Right cardiac atrium (tissue), 5 donors: ENCODE measurements around the gene CSK. TPM values are rescaled to one million over a fixed set of nuclear protein-coding genes. Genes with fewer than 3 reads are reported as not detected.

Source experiments
- ATAC-seq, 2 donors: fragments of 200-7000 bp; cut with Tn5 transposase; one replicate each; pipeline versions ENCODE4 v1.8.0 to v1.9.1; 2020; ENCODE audit warnings: moderate library complexity in 2 of 2, mild to moderate bottlenecking in 1 of 2
- DNase-seq, 3 donors: peaks; one replicate each; pipeline ENCODE4 v3.0.0-alpha.2; 2020
- H3K27ac ChIP-seq: one replicate; pipeline ENCODE4 v1.5.1; 2013; ENCODE audit warnings: mild to moderate bottlenecking, low read length, control low read depth, moderate library complexity
- H3K27me3 ChIP-seq: one replicate; pipeline ENCODE4 v1.6.1; 2013; ENCODE audit not compliant: control insufficient read depth, insufficient read depth
- H3K4me1 ChIP-seq: one replicate; pipeline ENCODE4 v1.6.1; 2013; ENCODE audit warnings: low read length; ENCODE audit not compliant: control insufficient read depth, insufficient read depth
- H3K4me3 ChIP-seq: one replicate; pipeline ENCODE4 v1.5.1; 2013; ENCODE audit warnings: low read length, control low read depth
- H3K9me3 ChIP-seq: one replicate; pipeline ENCODE4 v1.6.1; 2013; ENCODE audit warnings: low read length; ENCODE audit not compliant: control insufficient read depth
- WGBS: extraction: QIAGEN DNeasy Blood & Tissue Kit; methylation state at CpG from one replicate; pipeline ENCODE4 v1.1.7; 2013; 5-methylcytosine and 5-hydroxymethylcytosine counted together
- intact Hi-C, 4 donors: fragments of 100-400 bp; cut with DNase I; formaldehyde crosslinking; loops; one replicate each; pipeline versions ENCODE4 v1.11.0 to v1.14.0; 2022 to 2023
- polyA plus RNA-seq: library from polyadenylated mRNA; stranded (reverse); fragments of 200-250 nt; gene quantifications from one replicate; pipeline ENCODE4 v1.2.3, GENCODE V29; 2013
- total RNA-seq, 4 donors: library from RNA; stranded (reverse); fragmentation: NEBNext Ultra II Directional; extraction: Animal tissue kit (Norgen Biotek cat#: 25700); gene quantifications; one replicate each; pipeline ENCODE4 v1.2.1, GENCODE V29; 2021
- donor health status: healthy with polysubstance abuse.
- donor health status: DM: no; HTN: yes; CAD: no.
- donor health status: DM: no; HTN: no; CAD: no.
- donor health status: DM: no; HTN: yes; CAD: no; lungs with severe emphysema.
- donor health status: DM: yes; HTN: yes; CAD: no.

Gene CSK
- total and polyA plus RNA-seq, 5 donors, result 44.3 to 68.3 (median 59.3) TPM

- ATAC-seq (no peak), DNase-seq (peak in 1 of 3 donors; percentile 24)
- no peaks in the 10 kb centered on the region for H3K27me3 ChIP-seq
- peak overlapping the region; percentile 87 for H3K27ac ChIP-seq
- 44% methylated on average over 19 of the region's 19 CpGs for WGBS
- no peak overlapping the region for H3K4me3 ChIP-seq
- H3K4me1 ChIP-seq, result peaks cover 4% of the 10 kb centered on the region
- no peaks in the 10 kb centered on the region for H3K9me3 ChIP-seq
- intact Hi-C loops, result no loop called here
Measured at GRCh38 chr15:74816624-74817369, 34.9 kb downstream of the CSK start.

DNA sequence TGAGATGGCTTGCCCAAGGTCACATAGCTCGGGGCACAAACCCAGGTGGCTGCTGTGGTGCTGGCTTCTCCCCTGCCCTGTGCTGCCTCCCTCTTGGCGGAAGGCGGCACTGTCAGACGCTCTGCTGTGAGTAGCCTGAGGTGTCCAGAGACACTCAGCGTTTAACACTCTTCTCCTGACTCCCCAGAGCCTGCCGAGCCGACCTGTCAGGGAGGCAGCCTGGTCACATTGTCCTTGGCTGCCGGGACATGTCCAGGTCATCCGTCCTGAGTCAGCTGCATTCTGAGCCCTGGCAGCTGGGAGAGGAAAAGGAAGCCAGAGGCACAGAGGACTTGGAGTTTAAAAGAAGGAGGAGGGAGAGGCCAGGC lies 35.5 kb downstream of the CSK start:
- ATAC-seq (peak; percentile 69 to 73), DNase-seq (peak; percentile 56 to 86 (median 75))
- Histone ChIP-seq H3K27ac (peak overlapping the region; percentile 87), H3K4me3 (no peak overlapping the region), H3K27me3 (no peaks in the 10 kb centered on the region), H3K4me1 (peaks cover 4% of the 10 kb centered on the region), H3K9me3 (no peaks in the 10 kb centered on the region)
- intact Hi-C loops, result no loop called here
- WGBS, result 17% methylated on average over 9 of the region's 9 CpGs

DNA sequence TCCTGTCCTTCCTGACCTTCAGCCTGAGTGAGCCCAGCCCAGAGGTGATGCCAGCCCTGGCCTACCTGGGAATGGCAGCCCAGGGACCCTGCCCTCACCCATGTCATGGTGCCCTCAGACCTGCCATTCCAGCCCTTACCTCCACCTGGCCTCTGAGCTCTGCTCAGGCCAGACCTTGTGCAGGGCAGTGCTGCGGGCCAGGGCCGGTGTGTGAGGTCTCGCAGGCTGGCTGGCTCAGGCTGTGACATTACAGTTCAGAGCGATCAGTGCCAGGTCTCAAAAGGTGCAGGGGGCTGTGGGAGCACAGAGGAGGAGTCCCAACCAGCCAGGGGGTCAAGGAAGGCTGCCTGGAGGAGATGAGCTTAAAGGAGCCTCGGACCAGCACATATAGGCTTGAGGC lies 38.2 kb downstream of the CSK start:
- WGBS, result 90% methylated on average over 5 of the region's 5 CpGs
- intact Hi-C loops, result no loop called here

GRCh38 chr15:74821091-74821789 lies 39.4 kb downstream of the CSK start:
- peak in 1 of 3 donors; percentile 70 for DNase-seq
- WGBS, result 40% methylated on average over 11 of the region's 11 CpGs
- no peaks in the 10 kb centered on the region for H3K9me3 ChIP-seq

More for the DNA sequence above, 38.2 kb downstream of the CSK start:
- Histone ChIP-seq H3K9me3 (no peaks in the 10 kb centered on the region), H3K27ac (no peak overlapping the region), H3K4me3 (no peak overlapping the region), H3K27me3 (no peaks in the 10 kb centered on the region), H3K4me1 (peaks cover 4% of the 10 kb centered on the region)
- DNase-seq, result peak in 1 of 3 donors; percentile 23
- ATAC-seq, result no peak

GRCh38 chr15:74821790-74822158 lies 39.9 kb downstream of the CSK start:
- Histone ChIP-seq H3K9me3 (no peaks in the 10 kb centered on the region), H3K27me3 (no peaks in the 10 kb centered on the region), H3K4me3 (no peak overlapping the region), H3K27ac (peak overlapping the region; percentile 57), H3K4me1 (peaks cover 7% of the 10 kb centered on the region)
- no peak for ATAC-seq
- DNase-seq, result no peak
- WGBS, result 65% methylated on average over 7 of the region's 7 CpGs
- intact Hi-C loops, result no loop called here

More at GRCh38 chr15:74821091-74821789, 39.4 kb downstream of the CSK start:
- Histone ChIP-seq H3K27me3 (no peaks in the 10 kb centered on the region), H3K4me3 (no peak overlapping the region), H3K27ac (peak overlapping the region; percentile 57), H3K4me1 (peaks cover 4% of the 10 kb centered on the region)
- intact Hi-C loops, result no loop called here
- peak; percentile 22 to 41 for ATAC-seq

GRCh38 chr15:74822233-74822632 lies 40.4 kb downstream of the CSK start:
- Histone ChIP-seq H3K4me1 (peaks cover 8% of the 10 kb centered on the region), H3K27me3 (no peaks in the 10 kb centered on the region), H3K4me3 (no peak overlapping the region), H3K27ac (no peak overlapping the region), H3K9me3 (no peaks in the 10 kb centered on the region)
- WGBS, result 89% methylated on average over 4 of the region's 4 CpGs
- DNase-seq, result no peak
- intact Hi-C loops, result no loop called here
- ATAC-seq, result no peak

GRCh38 chr15:74823324-74823723 lies 41.4 kb downstream of the CSK start:
- H3K27me3 ChIP-seq, result no peaks in the 10 kb centered on the region
- 76% methylated on average over 6 of the region's 6 CpGs for WGBS
- H3K4me1 ChIP-seq, result peaks cover 8% of the 10 kb centered on the region
- no peak for ATAC-seq
- intact Hi-C loops, result no loop called here
- no peak for DNase-seq
- H3K9me3 ChIP-seq, result no peaks in the 10 kb centered on the region
- no peak overlapping the region for H3K4me3 ChIP-seq
- no peak overlapping the region for H3K27ac ChIP-seq

DNA sequence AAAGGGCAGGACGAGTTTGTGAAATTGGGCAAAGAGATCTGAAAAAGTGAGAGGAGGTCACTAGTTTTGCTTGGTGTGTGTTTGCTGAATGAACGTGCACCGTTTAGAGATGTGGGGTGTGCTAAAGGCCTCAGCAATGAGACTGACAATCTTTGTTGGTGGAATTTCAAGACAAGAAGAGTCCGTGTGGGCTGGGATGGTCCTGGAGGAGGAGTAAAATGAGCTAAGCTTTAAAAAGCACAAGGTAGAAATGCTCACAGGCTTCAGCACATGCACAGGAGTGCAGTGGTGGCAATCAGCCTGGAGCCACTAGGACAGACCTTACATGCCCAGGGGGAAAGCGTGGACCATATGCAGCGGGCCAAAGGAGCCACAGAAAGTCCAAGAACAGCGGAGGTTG lies 43.1 kb downstream of the CSK start:
- 71% methylated on average over 7 of the region's 7 CpGs for WGBS
- no peak overlapping the region for H3K4me3 ChIP-seq
- H3K9me3 ChIP-seq, result no peaks in the 10 kb centered on the region
- peaks cover 8% of the 10 kb centered on the region for H3K4me1 ChIP-seq
- H3K27me3 ChIP-seq, result no peaks in the 10 kb centered on the region
- no peak overlapping the region for H3K27ac ChIP-seq
- ATAC-seq, result no peak
- intact Hi-C loops, result no loop called here
- DNase-seq, result no peak

- Histone ChIP-seq H3K27ac (no peak overlapping the region), H3K4me3 (no peak overlapping the region), H3K4me1 (peaks cover 6% of the 10 kb centered on the region), H3K9me3 (no peaks in the 10 kb centered on the region), H3K27me3 (no peaks in the 10 kb centered on the region)
- intact Hi-C loops, result no loop called here
- peak; percentile 5 to 9 for ATAC-seq
- DNase-seq, result peak in 1 of 3 donors; percentile 33
- 48% methylated on average over 10 of the region's 10 CpGs for WGBS
Measured at GRCh38 chr15:74825866-74826265, 44.0 kb downstream of the CSK start.

GRCh38 chr15:74826364-74826819 lies 44.5 kb downstream of the CSK start, which contains the start of gene CPLX3:
CPLX3 (plus strand) TSS chr15:74826627; CDS start chr15:74826704, 77 bp downstream.
- DNase-seq (peak in 2 of 3 donors; percentile 72 to 81), ATAC-seq (peak; percentile 16 to 41)
- intact Hi-C loops, result no loop called here
- no peaks in the 10 kb centered on the region for H3K9me3 ChIP-seq
- WGBS, result 3% methylated on average over 44 of the region's 44 CpGs
- no peak within 1 kb of the TSS for H3K27ac ChIP-seq
- no peak within 1 kb of the TSS for H3K4me3 ChIP-seq
- no peaks in the 10 kb centered on the region for H3K27me3 ChIP-seq
- peaks cover 7% of the 10 kb centered on the region for H3K4me1 ChIP-seq

- H3K9me3 ChIP-seq, result no peaks in the 10 kb centered on the region
Measured at GRCh38 chr15:74826921-74827320, 45.0 kb downstream of the CSK start.

More at GRCh38 chr15:74826921-74827320, 45.0 kb downstream of the CSK start:
- intact Hi-C loops, result no loop called here
- Histone ChIP-seq H3K27me3 (no peaks in the 10 kb centered on the region), H3K4me3 (no peak overlapping the region), H3K27ac (no peak overlapping the region), H3K4me1 (peaks cover 7% of the 10 kb centered on the region)
- DNase-seq (peak in 1 of 3 donors; percentile 36), ATAC-seq (no peak)
- 16% methylated on average over 21 of the region's 21 CpGs for WGBS
